HEK293T (cell line): ENCODE data around the gene CDKN2B-AS1.

Experiments used
- CTCF ChIA-PET: fragments of 350-600 bp; formaldehyde crosslinking; extraction: SDS; loops from one replicate; lab custom pipeline; 2021; ENCODE audit warnings: antibody characterized with exemption, inconsistent platforms; lab: Yijun Ruan, JAX
- POLR2A ChIA-PET: fragments of 350-600 bp; formaldehyde crosslinking; extraction: SDS; loops from one replicate; lab custom pipeline; 2020; ENCODE audit warnings: antibody characterized with exemption, inconsistent platforms; lab: Yijun Ruan, JAX
- DNase-seq: peaks from one replicate; pipeline ENCODE4 v3.0.0; 2012; ENCODE audit warnings: mixed read lengths; ENCODE audit errors: extremely low spot score
- ARNT ChIP-seq: fragments of 450-650 bp; IDR thresholded peaks from 2 replicates; pipeline ENCODE4 v1.6.1; 2017; ENCODE audit warnings: mild to moderate bottlenecking
- BHLHE40 ChIP-seq: fragments of 450-650 bp; IDR thresholded peaks from 2 replicates; pipeline ENCODE4 v1.6.1; 2016; ENCODE audit warnings: mild to moderate bottlenecking, moderate library complexity, borderline replicate concordance
- CTBP1 ChIP-seq: fragments of 450-650 bp; IDR thresholded peaks from 2 replicates; pipeline ENCODE4 v1.6.1; 2016; ENCODE audit warnings: borderline replicate concordance
- ELF4 ChIP-seq: fragments of 450-650 bp; IDR thresholded peaks from 2 replicates; pipeline ENCODE4 v1.6.1; 2017; ENCODE audit warnings: antibody characterized with exemption
- FOXA1 ChIP-seq: fragments of 450-650 bp; IDR thresholded peaks from 2 replicates; pipeline ENCODE4 v1.6.1; 2016; ENCODE audit warnings: mild to moderate bottlenecking
- FOXK2 ChIP-seq: fragments of 450-650 bp; IDR thresholded peaks from 2 replicates; pipeline ENCODE4 v1.6.1; 2016; ENCODE audit warnings: mild to moderate bottlenecking
- FOXM1 ChIP-seq: fragments of 450-650 bp; IDR thresholded peaks from 2 replicates; pipeline ENCODE4 v1.6.1; 2017; ENCODE audit warnings: mild to moderate bottlenecking, borderline replicate concordance
- HDGF ChIP-seq: fragments of 450-650 bp; IDR thresholded peaks from 2 replicates; pipeline ENCODE4 v1.6.1; 2017; ENCODE audit warnings: antibody characterized with exemption, borderline replicate concordance
- L3MBTL2 ChIP-seq: fragments of 450-650 bp; conservative IDR thresholded peaks from 2 replicates; pipeline ENCODE4 v1.6.1; 2016; ENCODE audit warnings: mild to moderate bottlenecking
- LEF1 ChIP-seq: fragments of 450-650 bp; IDR thresholded peaks from 2 replicates; pipeline ENCODE4 v1.6.1; 2017; ENCODE audit warnings: mild to moderate bottlenecking, borderline replicate concordance
- NFRKB ChIP-seq: fragments of 450-650 bp; IDR thresholded peaks from 2 replicates; pipeline ENCODE4 v1.6.1; 2016; ENCODE audit warnings: mild to moderate bottlenecking, moderate library complexity
- PKNOX1 ChIP-seq: fragments of 450-650 bp; IDR thresholded peaks from 2 replicates; pipeline ENCODE4 v1.6.1; 2016
- SP1 ChIP-seq: fragments of 450-650 bp; IDR thresholded peaks from 2 replicates; pipeline ENCODE4 v1.6.1; 2017
- SUZ12 ChIP-seq: fragments of 450-650 bp; IDR thresholded peaks from 2 replicates; pipeline ENCODE4 v1.6.1; 2016; ENCODE audit warnings: mild to moderate bottlenecking
- TARDBP ChIP-seq: fragments of 450-650 bp; IDR thresholded peaks from 2 replicates; pipeline ENCODE4 v1.6.1; 2016
- ZNF384 ChIP-seq: fragments of 450-650 bp; IDR thresholded peaks from 2 replicates; pipeline ENCODE4 v1.6.1; 2016

CDKN2B-AS1 gene

GRCh38 chr9:21976334-21976875 lies 18.2 kb upstream of the CDKN2B-AS1 start:
- CTCF ChIA-PET: no interaction called here
- no peak for TF ChIP-seq TARDBP
- TF ChIP-seq FOXA1: no peak
- TF ChIP-seq ARNT: no peak
- TF ChIP-seq FOXM1: no peak
- TF ChIP-seq CTBP1: no peak
- TF ChIP-seq BHLHE40: no peak
- no peak for TF ChIP-seq NFRKB
- no peak for TF ChIP-seq SP1
- no peak for TF ChIP-seq ZNF384
- POLR2A ChIA-PET: interaction anchor here (1.0 to 1.6 kb wide), 3 partner anchors 18 to 32 kb away, joined by 3 to 4 read pairs (median 4); partner anchors contain the start of genes CDKN2A, CDKN2B and CDKN2B-AS1
- DNase-seq: no peak

- ChIA-PET POLR2A (interaction anchor here (1.3 kb wide), 1 partner anchor 27 kb away, joined by 4 read pairs; the partner anchor contains the start of gene CDKN2B), CTCF (no interaction called here)
- TF ChIP-seq L3MBTL2 (no peak), FOXK2 (no peak), PKNOX1 (no peak), HDGF (no peak), ZNF384 (no peak), ELF4 (no peak), FOXM1 (no peak), TARDBP (no peak), LEF1 (no peak), SUZ12 (no peak), NFRKB (no peak), ARNT (no peak), FOXA1 (no peak), CTBP1 (no peak), SP1 (no peak), BHLHE40 (no peak)
- DNase-seq: no peak
Measured at GRCh38 chr9:21982391-21982790, 12.2 kb upstream of the CDKN2B-AS1 start.

- no peak for DNase-seq
- ChIA-PET CTCF (no interaction called here), POLR2A (interaction anchor here (1.3 kb wide), 1 partner anchor 26 kb away, joined by 4 read pairs; the partner anchor contains the start of gene CDKN2B)
- TF ChIP-seq ZNF384: no peak
- TF ChIP-seq ARNT: no peak
- TF ChIP-seq FOXA1: no peak
- TF ChIP-seq FOXM1: no peak
- no peak for TF ChIP-seq BHLHE40
- TF ChIP-seq NFRKB: no peak
- TF ChIP-seq PKNOX1: no peak
- no peak for TF ChIP-seq HDGF
- no peak for TF ChIP-seq L3MBTL2
- TF ChIP-seq SUZ12: no peak
- no peak for TF ChIP-seq LEF1
- no peak for TF ChIP-seq FOXK2
- no peak for TF ChIP-seq TARDBP
- TF ChIP-seq SP1: no peak
- no peak for TF ChIP-seq CTBP1
- TF ChIP-seq ELF4: no peak
Measured at GRCh38 chr9:21982861-21983560, 11.6 kb upstream of the CDKN2B-AS1 start.

GRCh38 chr9:21983561-21983935 lies 11.0 kb upstream of the CDKN2B-AS1 start:
- no peak for DNase-seq
- POLR2A ChIA-PET: interaction anchor here (1.3 kb wide), 1 partner anchor 25 kb away, joined by 4 read pairs; the partner anchor contains the start of gene CDKN2B
- CTCF ChIA-PET: no interaction called here
- TF ChIP-seq CTBP1 (no peak), SUZ12 (no peak), NFRKB (no peak), ARNT (no peak), LEF1 (no peak), FOXK2 (no peak), L3MBTL2 (no peak), HDGF (no peak), ELF4 (no peak), FOXM1 (no peak), ZNF384 (no peak), BHLHE40 (no peak), FOXA1 (no peak), TARDBP (no peak), SP1 (no peak), PKNOX1 (no peak)

- ChIA-PET POLR2A (no interaction called here), CTCF (no interaction called here)
- TF ChIP-seq SUZ12: no peak
- TF ChIP-seq FOXK2: no peak
- TF ChIP-seq PKNOX1: no peak
- TF ChIP-seq CTBP1: no peak
- TF ChIP-seq LEF1: no peak
- no peak for TF ChIP-seq SP1
- TF ChIP-seq HDGF: no peak
- no peak for TF ChIP-seq BHLHE40
- no peak for TF ChIP-seq ELF4
- no peak for TF ChIP-seq FOXM1
- no peak for TF ChIP-seq NFRKB
- no peak for TF ChIP-seq FOXA1
- no peak for TF ChIP-seq TARDBP
- TF ChIP-seq ARNT: no peak
- TF ChIP-seq L3MBTL2: no peak
- no peak for TF ChIP-seq ZNF384
- DNase-seq: no peak
Measured at GRCh38 chr9:21984101-21984500, 10.5 kb upstream of the CDKN2B-AS1 start.
